ENCODE results near the gene FAT1.
A peak's percentile ranks its signal among the peaks of the same experiment; 100 is the strongest.

The FAT1 gene

GRCh38 chr4:186628058-186628711 is 95.5 kb downstream of the FAT1 start:
- peak; percentile 6 for DNase-seq
- Mint-ChIP-seq H3K27ac (peak overlapping the region; percentile 30), H3K4me1 (no peaks in the 10 kb centered on the region), H3K9me3 (no peaks in the 10 kb centered on the region), H3K27me3 (ENCODE audit: low read depth, poor library complexity) (no peaks in the 10 kb centered on the region), H3K36me3 (ENCODE audit: low read depth) (peaks cover 85% of the 10 kb centered on the region), H3K4me3 (no peak overlapping the region)
- TF ChIP-seq CTCF (IDR thresholded peaks at IDR 0.05) = no peak

- TF ChIP-seq CTCF (IDR thresholded peaks at IDR 0.05) = no peak
- no peak overlapping the region for H3K4me3 Mint-ChIP-seq
- peak overlapping the region; percentile 75 for H3K27ac Mint-ChIP-seq
- no peaks in the 10 kb centered on the region for H3K27me3 Mint-ChIP-seq (ENCODE audit: low read depth, poor library complexity)
- no peaks in the 10 kb centered on the region for H3K9me3 Mint-ChIP-seq
- no peaks in the 10 kb centered on the region for H3K4me1 Mint-ChIP-seq
- H3K36me3 Mint-ChIP-seq (ENCODE audit: low read depth) = peaks cover 86% of the 10 kb centered on the region
- DNase-seq = no peak
Observed at GRCh38 chr4:186627226-186627865, 96.3 kb downstream of the FAT1 start.

- no peak overlapping the region for H3K27ac Mint-ChIP-seq
- TF ChIP-seq CTCF (IDR thresholded peaks at IDR 0.05) = no peak
Observed at GRCh38 chr4:186624951-186625350, 98.7 kb downstream of the FAT1 start.

GRCh38 chr4:186623546-186623945 is 100.1 kb downstream of the FAT1 start:
- Mint-ChIP-seq H3K9me3 (peaks cover 4% of the 10 kb centered on the region), H3K36me3 (ENCODE audit: low read depth) (peaks cover 88% of the 10 kb centered on the region), H3K4me3 (no peak overlapping the region), H3K4me1 (no peaks in the 10 kb centered on the region), H3K27me3 (ENCODE audit: low read depth, poor library complexity) (no peaks in the 10 kb centered on the region), H3K27ac (no peak overlapping the region)
- no peak for DNase-seq
- no peak for TF ChIP-seq CTCF (IDR thresholded peaks at IDR 0.05)

More at GRCh38 chr4:186624951-186625350, 98.7 kb downstream of the FAT1 start:
- Mint-ChIP-seq H3K4me1 (no peaks in the 10 kb centered on the region), H3K9me3 (peaks cover 2% of the 10 kb centered on the region), H3K4me3 (no peak overlapping the region), H3K27me3 (ENCODE audit: low read depth, poor library complexity) (no peaks in the 10 kb centered on the region), H3K36me3 (ENCODE audit: low read depth) (peaks cover 88% of the 10 kb centered on the region)
- no peak for DNase-seq

- H3K9me3 Mint-ChIP-seq = peaks cover 8% of the 10 kb centered on the region
- H3K4me1 Mint-ChIP-seq = no peaks in the 10 kb centered on the region
- peaks cover 88% of the 10 kb centered on the region for H3K36me3 Mint-ChIP-seq (ENCODE audit: low read depth)
- no peak overlapping the region for H3K4me3 Mint-ChIP-seq
- no peak overlapping the region for H3K27ac Mint-ChIP-seq
- no peaks in the 10 kb centered on the region for H3K27me3 Mint-ChIP-seq (ENCODE audit: low read depth, poor library complexity)
- DNase-seq = no peak
- no peak for TF ChIP-seq CTCF (IDR thresholded peaks at IDR 0.05)
Observed at GRCh38 chr4:186622788-186623464, 100.7 kb downstream of the FAT1 start.

Data from nephron progenitor cell (in vitro differentiated cells).